ENCODE results near the gene LILRB1.

DNA sequence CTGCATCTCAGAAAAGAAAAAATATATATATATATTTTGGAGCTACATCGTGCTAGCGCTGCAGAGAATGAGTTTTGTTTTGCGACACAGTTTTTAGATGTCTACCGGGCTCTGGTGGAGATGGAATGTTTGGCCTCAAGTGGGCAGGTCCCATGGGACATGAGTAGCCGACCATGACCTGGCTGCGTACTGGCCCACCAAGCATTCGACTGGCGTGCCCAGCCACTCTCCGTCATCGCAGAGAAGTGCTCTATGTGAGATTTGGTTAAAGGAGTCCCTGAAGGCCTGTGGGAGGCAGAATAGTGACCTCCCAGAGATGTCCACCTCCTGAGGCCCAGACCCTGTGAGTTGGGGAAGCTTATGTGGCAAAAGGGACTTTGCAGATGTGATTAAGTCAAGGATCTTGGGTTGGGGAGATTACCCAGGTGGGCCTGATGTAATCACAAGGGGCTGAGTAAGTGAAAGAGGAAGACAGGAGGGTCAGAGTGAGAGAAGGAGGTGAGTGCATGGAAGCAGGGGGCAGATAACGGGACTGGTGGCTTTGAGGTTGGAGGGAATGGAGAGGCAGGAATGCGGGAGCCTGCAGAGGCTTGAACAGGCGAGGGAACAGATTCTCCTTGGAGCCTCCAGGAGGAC, 31.7 kb downstream of the LILRB1 start:
- TF ChIP-seq CTCF (IDR thresholded peaks at IDR 0.05) (no peak), POLR2AphosphoS5 (IDR thresholded peaks at IDR 0.05) (no peak), POLR2A (IDR thresholded peaks at IDR 0.05) (no peak), EP300 (IDR thresholded peaks at IDR 0.05) (no peak)
